LoVo (cell line): ENCODE results near the gene GRIN2D.

ENCODE experiments used
- DNase-seq: peaks from one replicate; pipeline ENCODE4 v3.0.0-alpha.2; 2016; ENCODE audit warnings: low spot score

Gene GRIN2D

GRCh38 chr19:48393559-48394330, at the start of gene GRIN2D:
TSS of gene GRIN2D (plus strand) at chr19:48393668. CDS start at chr19:48398393, 4,725 bp downstream.
- DNase-seq, result no peak

- DNase-seq, result no peak
These were observed 48.6 kb upstream of the GRIN2D start for GRCh38 chr19:48344892-48345291.

DNA sequence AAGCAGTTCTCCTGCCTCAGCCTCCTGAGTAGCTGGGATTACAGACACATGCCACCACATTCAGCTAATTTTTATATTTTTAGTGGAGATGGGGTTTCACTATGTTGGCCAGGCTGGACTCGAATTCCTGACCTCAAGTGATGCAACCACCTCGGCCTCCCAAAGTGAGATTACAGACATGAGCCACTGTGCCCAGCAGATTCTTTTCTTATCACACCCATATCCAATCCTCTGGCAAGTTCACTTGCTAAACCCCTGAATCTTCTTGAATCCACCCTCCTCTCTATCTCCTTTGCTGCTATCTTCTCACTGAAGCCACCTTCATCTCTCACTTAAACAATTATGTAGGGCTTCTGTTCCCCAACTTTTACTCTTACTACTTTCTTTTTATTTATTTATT, 47.3 kb upstream of the GRIN2D start:
- DNase-seq, result no peak

DNA sequence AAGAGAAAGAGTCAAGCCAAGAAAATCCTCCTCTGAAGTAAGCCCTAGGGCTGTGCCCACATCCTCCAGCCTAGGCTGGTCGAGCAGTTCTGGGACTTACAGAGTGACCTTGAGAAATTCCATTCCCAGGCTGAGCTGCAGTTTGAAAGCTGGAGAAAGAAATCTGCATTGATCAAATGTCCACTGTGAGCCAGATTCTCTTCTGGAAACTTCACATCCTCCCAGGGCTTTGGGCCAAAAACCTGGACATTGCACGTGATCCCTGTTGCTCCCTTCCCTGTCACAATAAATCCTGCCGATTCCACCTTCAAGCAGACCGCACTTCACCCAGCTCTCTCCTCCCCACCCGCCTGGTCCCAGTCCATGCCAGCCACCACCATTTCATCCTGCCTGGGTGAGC, 45.4 kb upstream of the GRIN2D start:
- no peak for DNase-seq

- DNase-seq, result no peak
These were observed 44.7 kb upstream of the GRIN2D start for GRCh38 chr19:48348737-48349136.

- DNase-seq, result no peak
These were observed 42.6 kb upstream of the GRIN2D start for GRCh38 chr19:48350856-48351255.

DNA sequence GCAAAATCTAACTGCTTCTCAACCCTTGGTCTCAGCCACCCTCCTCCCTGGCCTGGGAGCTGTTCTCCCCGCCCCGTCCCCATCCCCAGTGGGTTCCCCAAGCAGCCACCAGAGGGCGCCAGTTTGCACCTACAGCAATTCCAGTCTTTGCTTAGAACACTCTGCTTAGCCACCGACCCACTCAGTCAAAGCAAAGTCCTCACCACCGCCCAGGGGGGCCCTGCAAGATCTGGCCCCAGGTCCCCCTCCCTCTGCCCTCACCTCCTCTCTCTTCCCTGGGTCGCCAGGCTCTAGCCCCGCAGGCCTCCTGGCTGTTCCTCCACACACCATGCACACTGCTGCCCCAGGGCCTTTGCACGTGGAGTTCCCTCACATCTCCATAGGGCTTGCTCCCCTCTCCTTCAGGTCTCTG, 42.1 kb upstream of the GRIN2D start:
- peak; percentile 42 for DNase-seq

- DNase-seq, result no peak
These were observed 39.8 kb upstream of the GRIN2D start for GRCh38 chr19:48353677-48354076.

GRCh38 chr19:48354332-48354992, 39.0 kb upstream of the GRIN2D start:
- peak; percentile 34 for DNase-seq

DNA sequence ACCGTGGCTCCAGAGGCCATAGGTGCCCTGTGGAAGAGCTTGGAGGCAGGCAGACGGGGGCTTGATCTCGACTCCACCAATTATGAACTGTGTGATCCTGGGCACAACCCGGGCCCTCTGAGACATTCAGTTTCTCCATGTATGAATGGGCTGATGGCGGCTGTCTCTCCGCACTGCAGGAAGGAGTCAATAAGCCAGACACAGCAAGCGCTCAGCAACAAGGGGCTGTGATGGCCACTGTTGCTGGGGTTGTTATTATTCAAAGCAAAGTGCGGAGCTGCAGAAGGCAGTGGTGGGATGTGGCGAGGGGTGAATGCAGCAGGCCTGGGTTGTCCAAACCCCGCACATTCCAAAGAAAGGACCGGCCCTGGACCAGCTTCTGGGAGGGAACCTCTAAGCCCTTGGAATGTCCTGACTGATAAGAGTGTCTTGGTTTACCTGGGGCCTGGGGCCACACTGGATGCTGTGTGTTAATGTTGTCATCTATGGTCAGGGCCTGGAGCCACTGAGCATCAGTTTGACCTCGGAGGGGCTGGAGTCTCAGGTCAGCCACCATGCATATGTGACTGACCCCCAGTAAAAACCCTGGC, 38.0 kb upstream of the GRIN2D start:
- no peak for DNase-seq

- no peak for DNase-seq
These were observed 34.3 kb upstream of the GRIN2D start for GRCh38 chr19:48359123-48359522.

- no peak for DNase-seq
These were observed 31.6 kb upstream of the GRIN2D start for GRCh38 chr19:48361912-48362311.

GRCh38 chr19:48362716-48363499, 30.6 kb upstream of the GRIN2D start:
- peak; percentile 95 for DNase-seq

DNA sequence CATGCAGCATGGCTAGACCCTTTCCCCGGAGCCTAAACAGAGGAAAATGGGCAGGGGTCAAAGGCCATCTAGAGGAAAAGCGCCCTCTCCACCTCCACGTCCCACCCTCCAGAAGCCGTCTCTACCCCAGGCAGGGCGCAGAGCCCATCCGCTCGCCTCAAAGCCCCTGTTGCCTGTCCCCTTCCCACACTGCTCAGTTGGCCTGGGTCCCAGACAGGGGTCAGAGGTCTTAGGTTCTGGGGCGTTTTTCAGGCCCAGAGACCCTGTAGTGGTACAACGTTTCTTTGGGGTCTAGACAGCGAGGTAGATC, 30.0 kb upstream of the GRIN2D start:
- DNase-seq, result no peak

GRCh38 chr19:48363810-48364597, 29.5 kb upstream of the GRIN2D start, which contains the start of the genes SYNGR4 and TMEM143:
TSS of gene SYNGR4 (plus strand) at chr19:48364367. CDS start at chr19:48365843, 1,476 bp downstream.
TSS of gene TMEM143 (minus strand) at chr19:48363940. CDS start at chr19:48363920, 20 bp downstream.
- peak; percentile 100 for DNase-seq

GRCh38 chr19:48364598-48365348, 28.7 kb upstream of the GRIN2D start:
- DNase-seq, result no peak

DNA sequence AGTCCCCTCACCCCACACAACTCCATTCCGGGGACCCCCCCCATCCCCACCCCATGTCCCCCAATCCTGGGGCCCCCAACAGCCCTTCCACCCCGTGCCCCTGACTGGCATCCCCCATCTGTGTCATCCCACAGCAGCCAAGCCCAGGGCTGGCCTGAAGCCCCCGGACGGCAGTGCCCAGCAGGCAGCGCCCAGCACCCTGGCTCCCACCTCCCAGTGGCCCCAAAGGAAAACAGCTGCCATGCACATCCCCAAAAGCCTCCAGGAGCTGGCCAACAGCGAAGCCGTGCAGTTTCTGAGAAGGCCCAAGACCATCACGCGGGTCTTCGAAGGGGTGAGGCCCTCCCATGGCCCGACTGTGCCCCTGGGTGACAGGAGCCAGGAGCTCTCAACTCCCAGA, 27.9 kb upstream of the GRIN2D start:
- DNase-seq, result no peak

DNA sequence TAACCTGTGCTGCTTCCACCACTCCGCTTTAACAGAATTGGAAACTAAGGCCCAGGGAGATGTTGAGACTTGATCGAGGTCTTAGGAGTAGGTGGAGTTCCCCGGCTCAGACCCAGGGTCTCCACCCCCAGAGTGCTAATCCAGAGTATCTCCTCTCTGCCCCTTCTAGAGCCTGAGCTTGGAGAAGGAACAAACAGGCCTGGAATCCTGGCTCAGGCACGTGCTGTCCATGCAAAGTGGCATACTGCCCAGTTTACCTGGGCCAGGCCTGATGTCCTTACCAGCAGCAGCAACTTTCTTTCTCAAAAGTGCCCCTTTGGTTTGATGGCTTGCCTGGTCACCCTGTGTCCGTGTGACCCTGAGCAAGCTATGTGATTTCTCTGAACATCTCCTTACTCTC, 25.6 kb upstream of the GRIN2D start:
- no peak for DNase-seq

- no peak for DNase-seq
These were observed 24.5 kb upstream of the GRIN2D start for GRCh38 chr19:48368936-48369335.

GRCh38 chr19:48370955-48371354, 22.5 kb upstream of the GRIN2D start:
- DNase-seq, result no peak

GRCh38 chr19:48371367-48371766, 22.1 kb upstream of the GRIN2D start:
- DNase-seq, result no peak
